Measurements from ENCODE around the gene PLEKHG3.
"Not testable (repeated sequence)": the region's sequence is repeated elsewhere in the genome, so short reads cannot be mapped to it uniquely, and the experiment has no call there.

PLEKHG3 gene

DNA sequence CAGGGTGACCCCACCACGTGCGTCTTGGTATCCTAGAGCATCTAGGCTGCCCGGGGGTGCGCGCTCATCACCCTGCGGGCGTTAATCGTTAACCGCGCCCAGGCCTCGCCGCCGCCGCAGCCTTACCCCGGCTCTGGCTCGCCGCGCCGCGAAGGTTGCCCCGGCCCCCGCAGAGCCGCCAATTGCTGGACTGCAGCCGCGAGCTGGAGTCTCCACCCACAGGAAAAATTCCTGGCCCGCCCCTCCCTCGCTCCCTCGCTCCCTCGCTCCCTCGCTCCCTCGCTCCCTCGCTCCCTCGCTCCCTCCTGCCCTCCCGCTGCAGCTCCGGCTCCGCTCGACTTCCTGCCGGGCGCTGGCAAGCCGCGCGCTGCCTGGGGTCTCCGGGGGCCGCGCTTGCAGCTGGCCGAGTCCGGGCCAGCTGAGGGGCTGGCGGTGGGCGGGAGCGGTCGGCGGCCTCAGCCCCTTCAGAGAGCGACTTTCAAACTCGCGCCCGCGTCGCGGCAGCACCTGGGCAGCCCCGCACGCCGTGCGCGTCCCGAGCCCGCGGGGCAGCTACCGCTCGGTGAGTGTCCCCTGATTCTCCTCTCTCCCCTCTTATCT lies at the start of gene PLEKHG3:
Gene PLEKHG3 (plus strand): TSS at position 282 of the 600 bp plus-strand sequence. CDS start 23,208 bp downstream, outside the sequence.
- no peak for DNase-seq

DNA sequence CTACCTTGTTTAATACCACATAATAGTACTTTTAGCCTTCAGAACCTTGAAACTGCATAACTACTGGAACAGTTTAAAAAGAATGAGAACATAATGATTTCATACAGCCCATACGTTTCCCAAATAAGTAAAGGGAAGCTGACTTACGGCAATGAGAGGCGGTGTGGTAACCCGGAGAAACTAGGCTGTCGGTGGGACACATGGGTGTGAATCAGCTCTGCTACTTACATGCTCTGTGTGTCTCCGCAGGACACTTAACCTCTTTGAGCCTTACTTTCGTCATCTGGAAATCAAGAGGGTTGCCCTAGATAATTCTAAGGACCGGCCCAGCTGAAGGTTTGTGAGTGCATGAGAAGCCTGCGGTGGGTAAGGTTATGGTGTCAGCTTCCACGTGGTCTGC lies 49.3 kb upstream of the PLEKHG3 start:
- DNase-seq = no peak

DNA sequence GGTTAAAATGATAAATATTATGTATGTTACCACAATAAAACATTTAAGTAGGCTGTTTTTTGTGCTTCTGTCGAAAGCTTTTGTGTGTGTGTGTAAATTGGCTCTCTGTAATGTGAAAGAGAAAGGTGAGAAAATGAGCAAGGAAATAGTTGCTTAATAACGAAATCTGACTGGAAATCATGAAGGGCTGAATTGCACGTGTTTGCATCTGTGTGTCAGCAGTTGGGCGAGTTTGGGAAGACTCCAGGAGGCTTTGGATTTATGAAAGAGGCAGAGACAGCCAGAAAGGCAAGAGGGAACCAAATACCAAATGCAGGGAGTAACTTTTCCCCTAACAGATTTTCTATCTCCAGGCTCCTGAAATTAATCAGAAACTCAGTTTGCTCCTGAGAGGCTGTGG lies 47.2 kb upstream of the PLEKHG3 start:
- DNase-seq = no peak

DNA sequence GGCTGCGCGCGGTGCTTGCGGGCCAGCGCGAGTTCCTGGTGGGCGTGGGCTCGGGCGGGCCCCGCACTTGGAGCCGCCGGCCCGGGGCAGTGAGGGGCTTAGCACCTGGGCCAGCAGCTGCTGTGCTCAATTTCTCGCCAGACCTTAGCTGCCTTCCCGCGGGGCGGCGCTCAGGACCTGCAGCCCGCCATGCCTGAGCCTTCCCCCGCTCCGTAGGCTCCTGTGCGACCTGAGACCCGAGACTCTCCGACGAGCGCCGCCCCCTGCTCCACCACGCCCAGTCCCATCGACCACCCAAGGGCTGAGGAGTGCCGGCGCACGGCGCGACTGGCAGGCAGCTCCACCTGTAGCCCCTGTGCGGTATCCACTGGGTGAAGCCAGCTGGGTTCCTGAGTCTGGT lies 46.0 kb upstream of the PLEKHG3 start:
- DNase-seq = no peak

DNA sequence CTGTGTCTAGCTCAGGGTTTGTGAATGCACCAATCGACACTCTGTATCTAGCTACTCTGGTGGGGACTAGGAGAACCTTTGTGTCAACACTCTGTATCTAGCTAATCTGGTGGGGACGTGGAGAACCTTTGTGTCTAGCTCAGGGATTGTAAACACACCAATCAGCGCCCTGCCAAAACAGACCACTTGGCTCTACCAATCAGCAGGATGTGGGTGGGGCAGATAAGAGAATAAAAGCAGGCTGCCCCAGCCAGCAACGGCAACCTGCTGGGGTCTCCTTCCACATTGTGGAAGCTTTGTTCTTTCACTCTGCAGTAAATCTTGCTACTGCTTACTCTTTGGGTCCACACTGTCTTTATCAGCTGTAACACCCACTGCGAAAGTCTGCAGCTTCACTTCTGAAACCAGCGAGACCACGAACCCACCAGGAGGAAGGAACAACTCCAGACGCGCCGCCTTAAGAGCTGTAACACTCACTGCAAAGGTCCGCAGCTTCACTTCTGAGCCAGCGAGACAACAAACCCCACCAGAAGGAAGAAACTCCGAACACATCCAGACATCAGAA lies 45.4 kb upstream of the PLEKHG3 start:
- not testable (repeated sequence) for DNase-seq

DNA sequence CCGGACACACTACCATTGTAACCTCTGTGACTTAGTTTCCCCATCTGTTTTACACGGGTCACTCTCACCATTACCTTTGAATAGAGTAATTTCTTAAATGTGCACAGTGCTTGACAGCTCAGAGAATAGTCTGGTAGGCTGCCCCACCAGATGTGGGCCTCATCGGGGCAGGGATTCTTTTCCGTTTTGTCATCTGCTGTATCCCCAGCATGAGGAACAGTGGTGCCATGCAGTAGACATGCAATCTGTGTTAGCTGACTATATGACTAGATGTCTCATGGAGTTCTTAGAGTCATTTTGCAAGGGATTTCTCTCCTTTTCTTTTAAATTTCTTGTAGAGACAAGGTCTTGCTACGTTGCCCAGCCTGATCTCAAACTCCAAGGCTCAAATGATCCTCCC lies 44.9 kb upstream of the PLEKHG3 start:
- no peak for DNase-seq

DNA sequence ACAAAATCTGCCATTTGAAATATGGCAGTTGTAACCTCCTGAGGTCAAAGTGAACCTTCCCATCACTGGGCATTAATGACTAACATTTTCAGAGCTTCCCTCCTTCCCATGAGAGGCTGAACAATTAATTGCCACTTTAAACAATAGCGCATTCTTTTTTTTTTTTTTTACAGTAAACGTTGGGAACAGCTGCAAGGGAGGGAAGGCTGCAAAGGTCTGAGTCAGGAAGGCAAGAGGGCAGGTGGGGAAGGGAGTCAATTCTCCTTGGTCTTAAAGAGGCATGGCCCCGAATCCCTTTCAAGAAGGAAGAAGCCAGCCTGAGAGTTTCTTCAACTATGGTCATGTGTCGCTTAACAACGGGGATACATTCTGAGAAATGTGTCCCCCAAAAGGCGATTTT lies 41.0 kb upstream of the PLEKHG3 start:
- no peak for DNase-seq

DNA sequence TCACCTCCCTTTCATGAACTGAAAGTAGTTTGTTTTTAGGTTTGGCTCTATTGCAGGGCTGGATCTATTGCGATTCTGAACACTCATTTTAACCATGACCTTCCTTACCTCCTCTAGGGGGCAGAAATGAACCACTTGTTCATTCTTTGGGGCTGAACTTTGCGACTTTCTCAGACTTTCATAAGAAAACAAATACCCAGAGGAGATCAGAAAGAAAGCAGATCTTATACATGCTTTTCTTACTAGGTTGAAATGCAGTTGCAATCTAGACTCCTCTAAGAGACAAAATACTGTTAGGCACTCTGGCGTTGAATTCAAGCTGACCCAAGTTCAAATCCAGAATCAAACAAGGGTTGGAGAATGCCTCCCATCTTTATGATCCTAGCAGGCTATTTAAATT lies 32.6 kb upstream of the PLEKHG3 start:
- DNase-seq = peak; percentile 73

DNA sequence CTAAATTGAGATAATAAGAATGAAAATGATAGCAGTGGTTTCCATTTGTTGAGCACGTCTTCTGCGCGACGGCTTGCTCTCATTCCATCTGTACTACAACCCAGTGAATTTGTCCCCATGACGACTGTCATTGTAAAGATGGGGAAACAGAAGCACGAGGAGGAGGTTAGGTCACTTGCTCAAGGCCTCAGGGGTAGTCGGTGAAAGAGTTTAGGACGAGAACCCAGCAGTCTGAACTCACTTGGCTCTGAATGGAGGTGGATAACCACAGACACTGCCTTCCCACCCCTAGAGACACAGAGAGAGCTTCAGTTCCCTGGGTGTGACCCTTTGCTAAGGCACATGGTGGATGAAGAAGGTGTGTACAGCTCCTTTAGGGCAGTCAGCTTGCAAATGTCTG lies 30.9 kb upstream of the PLEKHG3 start:
- no peak for DNase-seq

DNA sequence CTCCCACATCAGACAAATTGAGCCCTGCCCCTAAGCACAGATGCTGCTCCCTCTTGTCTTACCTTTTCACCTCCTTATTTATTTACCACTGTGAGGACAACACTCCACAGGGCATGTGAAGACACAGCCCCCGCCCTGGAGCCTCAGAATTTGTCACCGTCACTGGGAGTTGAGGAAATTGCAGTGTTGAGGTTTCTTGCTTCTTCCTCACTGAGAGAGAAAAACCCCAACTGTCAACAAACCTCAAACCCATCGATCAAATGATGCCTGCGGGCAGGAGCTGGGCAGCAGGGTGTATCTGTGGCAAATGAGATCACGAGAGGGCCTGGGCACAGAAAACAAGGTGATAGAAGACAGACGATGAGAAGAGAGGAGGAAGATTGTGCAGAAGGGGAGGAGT lies 30.5 kb upstream of the PLEKHG3 start:
- DNase-seq = peak; percentile 70

DNA sequence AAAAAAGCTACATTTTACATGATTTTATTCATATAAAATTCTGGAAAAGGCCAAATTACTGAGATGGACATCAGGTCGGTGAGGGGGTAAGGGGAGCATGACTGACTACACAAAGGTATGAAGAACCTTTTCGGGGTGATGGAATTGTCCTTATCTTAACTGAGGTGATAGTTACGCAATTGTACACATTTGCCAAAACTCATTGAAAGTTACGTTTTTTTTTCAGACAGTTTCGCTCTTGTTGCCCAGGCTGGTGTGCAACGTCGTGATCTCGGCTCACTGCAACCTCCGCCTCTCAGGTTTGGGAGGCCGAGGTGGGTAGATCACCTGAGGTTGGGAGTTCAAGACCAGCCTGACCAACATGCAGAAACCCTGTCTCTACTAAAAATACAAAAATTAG lies 29.4 kb upstream of the PLEKHG3 start:
- no peak for DNase-seq

DNA sequence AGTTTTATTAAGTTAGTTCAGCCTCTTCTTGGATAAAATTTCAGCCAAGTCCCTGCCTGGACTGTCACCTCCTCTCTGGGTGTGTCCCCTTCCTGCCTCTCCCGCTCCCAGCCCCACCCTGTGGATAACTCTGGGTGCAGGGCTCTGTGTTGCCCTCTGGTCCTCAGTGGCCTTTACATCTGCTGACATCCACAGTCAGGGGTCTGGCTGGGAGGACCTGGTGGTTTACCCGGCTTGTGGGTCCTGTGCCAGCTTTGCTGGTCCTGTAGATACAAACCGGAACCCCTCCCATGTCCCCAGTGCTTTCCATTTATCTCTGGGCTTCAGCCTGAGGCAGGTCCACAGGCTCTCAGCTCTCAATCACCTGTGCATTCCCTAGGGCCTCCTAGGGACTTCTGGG lies 28.9 kb upstream of the PLEKHG3 start:
- no peak for DNase-seq

DNA sequence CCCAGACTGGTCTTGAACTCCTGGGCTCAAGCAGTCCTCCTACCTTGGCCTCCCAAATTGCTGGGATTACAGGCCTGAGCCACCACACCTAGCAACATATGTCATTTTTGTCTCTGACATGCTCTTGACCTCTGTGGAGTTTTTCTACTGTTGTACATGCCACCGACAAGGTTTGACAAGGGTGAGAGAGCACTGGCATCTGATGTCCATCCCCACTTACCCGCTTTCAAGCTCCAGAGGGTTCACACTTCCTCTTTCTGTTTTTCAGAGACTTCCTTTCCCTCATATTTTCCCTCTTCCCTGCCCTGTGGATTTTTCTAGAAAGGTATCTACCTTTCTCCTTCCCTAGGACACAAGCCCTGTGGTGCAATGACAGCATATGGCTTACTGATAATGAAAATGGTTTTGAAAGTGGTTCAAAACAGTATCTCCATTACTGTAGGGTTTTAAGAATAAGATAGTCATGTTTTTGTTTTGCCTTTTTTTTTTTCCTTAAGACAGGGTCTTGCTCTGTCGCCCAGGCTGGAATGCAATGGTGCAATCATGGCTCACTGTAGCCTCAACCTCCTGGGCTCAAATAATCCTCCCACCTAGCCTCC lies 27.7 kb upstream of the PLEKHG3 start:
- no peak for DNase-seq

DNA sequence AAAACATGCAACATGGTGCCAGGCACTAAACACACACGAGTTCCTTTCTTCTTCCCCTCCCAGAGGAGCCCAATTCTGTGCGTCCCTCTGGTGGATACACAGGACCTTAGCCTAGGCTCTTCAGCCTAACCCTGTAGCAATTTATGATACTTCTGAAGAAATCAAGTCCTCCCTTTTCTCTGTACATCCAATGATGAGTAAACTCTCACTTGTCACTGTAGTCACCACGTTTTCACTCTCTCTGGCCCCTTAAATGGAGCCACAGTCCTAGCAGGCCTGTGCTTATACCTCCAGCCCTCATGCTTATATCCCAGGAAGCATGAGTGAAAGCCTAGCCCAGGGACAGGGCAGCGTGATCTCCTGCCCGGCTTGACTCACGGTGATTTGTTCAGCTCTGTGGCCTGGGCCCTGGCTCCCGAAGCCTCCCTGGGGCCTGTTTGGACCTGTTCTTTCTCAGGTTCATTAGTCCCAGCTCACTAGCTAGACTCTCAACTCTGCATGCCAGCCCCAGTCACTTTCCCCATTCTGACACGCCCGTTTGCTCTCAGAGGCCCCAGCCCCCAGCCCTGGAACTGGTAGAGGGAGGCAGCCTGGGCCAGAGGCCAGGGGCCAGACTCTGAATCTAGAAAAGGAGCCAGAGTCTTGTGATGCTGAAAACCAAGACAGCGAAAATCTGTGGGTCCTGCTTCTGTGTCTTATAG lies 24.1 kb upstream of the PLEKHG3 start:
- no peak for DNase-seq

DNA sequence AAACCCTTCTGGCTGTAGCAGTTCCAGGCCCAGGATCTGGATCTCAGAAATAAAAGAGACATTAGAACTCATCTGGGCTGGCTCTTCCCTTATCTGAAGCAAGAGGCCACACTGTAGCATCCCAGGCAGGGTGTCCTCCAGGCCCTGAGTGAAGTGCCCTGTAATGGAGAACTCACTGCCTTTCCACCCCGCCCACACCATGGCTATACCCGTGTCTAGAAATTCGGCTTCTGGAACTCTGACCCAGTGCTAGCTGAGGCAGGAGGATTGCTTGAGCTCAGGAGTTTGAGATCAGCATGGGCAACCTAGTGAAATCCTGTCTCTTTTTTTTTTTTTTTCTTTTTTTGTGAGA lies 23.5 kb upstream of the PLEKHG3 start:
- DNase-seq = no peak

DNA sequence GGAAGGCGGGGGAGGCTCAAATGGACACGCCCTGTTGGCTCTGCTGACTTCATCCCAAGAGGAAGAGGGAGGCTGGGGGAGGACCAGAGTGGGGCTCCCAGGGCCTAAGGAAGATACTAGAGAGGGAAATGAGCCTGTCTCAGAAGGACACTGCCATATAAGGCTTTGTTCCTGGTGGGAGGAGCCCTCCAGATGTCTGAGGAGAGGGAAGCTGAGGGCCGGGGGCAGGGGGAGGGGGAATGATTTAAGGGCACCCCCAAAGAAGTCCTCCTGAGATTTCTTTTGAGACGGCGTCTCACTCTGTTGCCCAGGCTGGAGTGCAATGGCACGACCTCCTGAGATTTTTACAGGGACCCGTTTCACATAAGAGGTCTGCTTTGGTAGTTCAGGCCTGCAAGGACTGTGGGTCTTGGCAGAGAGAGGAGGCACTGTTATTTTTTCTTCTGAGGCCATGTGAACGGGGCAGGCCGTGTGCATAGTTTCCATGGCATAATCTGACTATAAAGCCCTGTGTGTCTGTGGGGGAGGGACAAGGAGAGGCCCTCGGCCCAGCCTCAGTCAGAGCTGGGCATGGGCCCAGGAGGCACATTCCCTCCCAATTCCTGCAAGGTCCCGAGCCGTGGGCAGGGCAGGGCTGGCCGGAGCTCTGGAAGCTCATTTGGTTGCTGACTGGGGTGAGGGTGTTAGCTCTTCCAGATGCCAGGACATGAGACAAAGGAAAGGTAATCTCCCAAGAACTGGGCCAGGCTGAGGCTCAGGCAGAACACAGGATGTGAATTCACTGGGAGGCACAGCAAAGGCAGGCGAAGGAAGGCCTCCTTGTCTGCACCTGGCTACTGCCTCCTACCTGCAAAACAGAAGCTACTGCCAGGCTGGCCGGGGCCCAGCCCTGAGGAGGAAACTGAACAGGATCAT lies 22.2 kb upstream of the PLEKHG3 start:
- DNase-seq = no peak

DNA sequence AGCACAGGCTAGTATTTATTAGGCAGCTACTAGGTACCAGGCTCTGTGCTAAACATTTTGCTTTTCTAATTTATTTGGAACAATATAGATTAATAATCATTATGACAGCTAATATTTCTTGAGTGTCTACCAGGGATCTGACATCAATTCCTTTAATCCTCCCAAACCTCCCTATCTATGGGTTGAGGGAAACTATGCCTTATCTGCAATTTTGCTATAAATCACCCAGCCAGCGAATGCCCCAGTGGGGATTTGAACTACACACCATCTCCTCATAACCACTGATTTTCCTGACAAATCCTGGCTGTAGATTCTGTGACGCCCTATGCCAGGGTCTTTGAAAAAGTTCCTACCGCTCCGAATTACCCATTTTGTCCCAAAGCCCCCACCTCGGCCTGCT lies 21.4 kb upstream of the PLEKHG3 start:
- no peak for DNase-seq

DNA sequence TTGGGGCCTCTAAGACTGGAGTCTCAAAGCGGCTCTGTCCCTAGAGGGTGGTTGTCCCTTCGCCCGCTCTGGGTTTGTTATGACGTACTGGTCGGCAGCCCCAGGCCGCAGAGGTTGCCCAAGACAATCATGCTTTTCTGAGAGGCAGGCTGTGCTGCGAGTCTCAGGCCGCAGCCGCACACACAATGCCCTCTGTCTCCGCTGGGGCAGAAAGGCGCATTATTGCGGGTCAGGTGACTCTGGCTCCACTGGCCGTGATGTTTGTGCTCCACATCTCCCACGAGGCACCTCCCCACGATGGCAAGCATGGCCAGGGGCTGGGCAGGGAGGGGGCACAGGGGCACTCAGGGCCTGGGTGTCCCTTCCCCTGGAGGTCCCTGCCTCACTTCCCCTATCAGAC lies 21.0 kb upstream of the PLEKHG3 start:
- DNase-seq = no peak

DNA sequence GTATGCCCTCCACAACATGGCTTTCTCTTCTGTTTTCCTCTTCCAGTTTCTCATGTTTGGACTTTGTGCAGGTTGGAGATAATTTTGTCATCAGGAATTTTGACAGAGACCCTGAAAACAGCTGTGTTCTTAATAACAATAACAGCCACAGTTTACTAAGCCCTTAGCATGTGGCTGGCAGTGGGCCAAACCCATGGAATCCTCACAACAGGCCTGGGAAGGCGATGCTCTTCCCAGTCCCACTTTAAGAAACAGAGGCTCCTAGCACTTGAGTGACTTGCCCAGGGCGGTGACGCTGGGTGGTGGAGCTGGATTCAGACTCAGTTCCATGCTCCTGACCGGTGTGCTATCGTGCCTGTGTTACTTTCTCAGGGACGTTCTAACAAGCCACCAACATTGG lies 20.1 kb upstream of the PLEKHG3 start:
- no peak for DNase-seq

DNA sequence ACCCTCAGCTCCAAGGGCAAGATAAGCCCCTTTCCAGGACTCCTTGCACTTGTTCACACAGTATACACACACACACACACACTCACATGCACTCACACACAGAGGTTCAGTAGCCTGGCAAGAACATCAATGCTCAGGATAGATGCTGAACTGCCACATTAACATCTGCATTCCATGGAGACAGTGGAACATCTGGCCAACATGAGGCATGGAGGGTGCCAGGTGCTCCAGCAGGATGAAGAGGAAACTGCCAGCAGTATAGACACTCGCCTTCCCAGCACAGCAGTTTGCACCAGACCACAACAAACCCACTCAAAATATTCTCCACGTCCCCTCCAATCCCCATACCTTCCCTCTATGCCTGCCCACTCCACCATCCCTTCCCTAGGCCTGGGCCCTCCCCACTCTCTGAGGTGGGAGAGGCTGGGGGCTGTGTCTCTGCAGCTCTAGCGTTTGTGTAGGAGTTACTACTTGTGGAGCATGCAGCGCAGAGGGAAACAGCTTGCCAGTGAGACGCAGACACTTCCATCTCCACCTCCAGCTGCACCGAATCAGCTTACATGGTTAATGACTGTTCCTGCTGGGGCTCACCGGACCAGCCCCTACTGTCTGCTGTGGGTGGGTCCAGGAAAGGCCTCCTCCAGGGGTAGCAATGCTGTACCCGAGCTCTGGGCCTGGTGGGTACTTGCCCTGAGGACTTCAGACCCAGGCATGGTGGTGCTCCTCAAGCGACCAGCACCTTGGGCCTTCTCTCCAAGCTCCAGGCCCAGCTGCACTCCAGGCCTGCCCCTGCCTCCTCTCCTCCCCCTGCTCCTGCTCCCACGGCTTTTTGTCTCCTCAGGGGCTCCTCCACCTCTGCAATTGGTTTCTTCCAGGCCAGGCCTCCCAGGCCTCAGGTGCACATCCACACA lies 18.6 kb upstream of the PLEKHG3 start:
- DNase-seq = no peak

DNA sequence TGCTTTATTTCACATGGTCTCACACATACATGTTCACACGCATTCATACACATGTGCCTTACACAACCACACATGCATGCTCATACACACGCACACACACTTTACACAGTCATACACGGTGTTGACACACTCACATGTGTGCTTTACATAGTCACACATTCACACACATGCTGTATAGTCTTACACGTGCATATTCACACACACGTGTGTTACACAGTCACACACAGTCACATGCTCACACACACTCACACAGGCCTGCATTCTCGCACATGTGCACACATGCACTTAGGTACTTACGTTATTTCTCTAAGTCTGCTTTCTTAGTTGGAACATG lies 18.0 kb upstream of the PLEKHG3 start:
- DNase-seq = no peak

DNA sequence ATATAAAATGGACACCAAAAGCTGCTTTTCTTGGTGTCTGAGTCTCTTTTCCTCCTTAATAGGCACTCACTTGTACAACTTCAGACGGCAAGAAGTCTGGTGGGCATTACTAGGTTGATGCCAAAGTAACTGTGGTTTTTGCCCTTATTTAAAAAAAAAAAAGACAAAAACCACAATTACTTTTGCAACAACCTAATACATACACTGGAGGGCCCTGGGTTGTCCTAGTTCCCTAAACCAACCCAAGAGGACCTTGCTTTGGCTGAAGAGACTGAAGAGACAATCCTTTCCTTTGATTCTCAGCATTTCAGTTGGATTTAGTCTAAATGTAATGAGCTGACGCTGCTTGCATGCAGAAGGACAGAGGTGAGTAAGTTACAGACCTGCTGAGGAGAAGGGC lies 16.2 kb upstream of the PLEKHG3 start:
- no peak for DNase-seq

All from CD4-positive, alpha-beta T cell treated with Interleukin-4 for 4 hours (primary cell).